AML-193 (cell line): ENCODE results near the gene TEX55.
"Not testable (repeated sequence)": the region's sequence is repeated elsewhere in the genome, so short reads cannot be mapped to it uniquely, and the experiment has no call there.

Experiments used
- DNase-seq, 2 experiments: peaks; one replicate each; lab custom pipeline; 2025; lab: John Stamatoyannopoulos, UW

The TEX55 gene

GRCh38 chr3:119145500-119146167 lies at the start of gene TEX55:
TEX55 (plus strand) TSS chr3:119146165; CDS start chr3:119146190, 25 bp downstream.
- peak; percentile 17 to 40 for DNase-seq

- no peak for DNase-seq
Measured at GRCh38 chr3:119098003-119098402, 48.0 kb upstream of the TEX55 start.

- DNase-seq, result peak; percentile 17 to 28
Measured at GRCh38 chr3:119098619-119099222, 47.2 kb upstream of the TEX55 start.

GRCh38 chr3:119099785-119100184 lies 46.2 kb upstream of the TEX55 start:
- DNase-seq, result no peak

- DNase-seq, result no peak
Measured at GRCh38 chr3:119104031-119104430, 41.9 kb upstream of the TEX55 start.

GRCh38 chr3:119118330-119118729 lies 27.6 kb upstream of the TEX55 start:
- not testable (repeated sequence) for DNase-seq

- no peak for DNase-seq
Measured at GRCh38 chr3:119120480-119120879, 25.5 kb upstream of the TEX55 start.

GRCh38 chr3:119122350-119122749 lies 23.6 kb upstream of the TEX55 start:
- no peak for DNase-seq

GRCh38 chr3:119125342-119125741 lies 20.6 kb upstream of the TEX55 start:
- no peak for DNase-seq

GRCh38 chr3:119125742-119126504 lies 20.0 kb upstream of the TEX55 start:
- no peak for DNase-seq

GRCh38 chr3:119130291-119130690 lies 15.7 kb upstream of the TEX55 start:
- DNase-seq, result not testable (repeated sequence)

GRCh38 chr3:119132291-119132690 lies 13.7 kb upstream of the TEX55 start:
- DNase-seq, result not testable (repeated sequence)

GRCh38 chr3:119139360-119139759 lies 6.6 kb upstream of the TEX55 start:
- not testable (repeated sequence) for DNase-seq

- no peak for DNase-seq
Measured at GRCh38 chr3:119140466-119140865, 5.5 kb upstream of the TEX55 start.

- DNase-seq, result no peak
Measured at GRCh38 chr3:119145128-119145499, 851 bp upstream of the TEX55 start.

- DNase-seq, result no peak
Measured at GRCh38 chr3:119146578-119147375, 812 bp downstream of the TEX55 start.

- no peak for DNase-seq
Measured at GRCh38 chr3:119147494-119147893, 1.5 kb downstream of the TEX55 start.

- no peak for DNase-seq
Measured at GRCh38 chr3:119148493-119149180, 2.7 kb downstream of the TEX55 start.

GRCh38 chr3:119149484-119149883 lies 3.5 kb downstream of the TEX55 start:
- no peak for DNase-seq

GRCh38 chr3:119156868-119157267 lies 10.9 kb downstream of the TEX55 start:
- DNase-seq, result no peak

GRCh38 chr3:119157971-119158370 lies 12.0 kb downstream of the TEX55 start:
- no peak for DNase-seq

- no peak for DNase-seq
Measured at GRCh38 chr3:119160361-119160760, 14.4 kb downstream of the TEX55 start.
